ENCODE results near the gene CHTOP.

The CHTOP gene

DNA sequence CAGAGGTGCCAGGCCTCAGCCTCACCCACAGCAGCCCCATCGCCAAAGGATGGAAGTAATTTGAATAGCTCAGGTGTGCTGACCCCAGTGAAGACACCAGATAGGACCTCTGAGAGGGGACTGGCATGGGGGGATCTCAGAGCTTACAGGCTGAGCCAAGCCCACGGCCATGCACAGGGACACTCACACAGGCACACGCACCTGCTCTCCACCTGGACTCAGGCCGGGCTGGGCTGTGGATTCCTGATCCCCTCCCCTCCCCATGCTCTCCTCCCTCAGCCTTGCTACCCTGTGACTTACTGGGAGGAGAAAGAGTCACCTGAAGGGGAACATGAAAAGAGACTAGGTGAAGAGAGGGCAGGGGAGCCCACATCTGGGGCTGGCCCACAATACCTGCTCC lies 59.6 kb downstream of the CHTOP start:
- DNase-seq, result no peak
